SK-N-SH (cell line): ENCODE results near the gene MED22. TPM values are rescaled to one million over a fixed set of nuclear protein-coding genes. Genes with fewer than 3 reads are reported as not detected.

ENCODE experiments used
- CTCF ChIA-PET: fragments of 300-600, 350-600 bp; formaldehyde crosslinking; extraction: SDS; loops from one replicate; lab custom pipeline; 2021; lab: Yijun Ruan, JAX
- POLR2A ChIA-PET: fragments of 350-600 bp; sonication (Branson Sonifier 250); formaldehyde crosslinking; extraction: SDS; loops from one replicate; lab custom pipeline; 2020; ENCODE audit warnings: antibody characterized with exemption, inconsistent platforms; lab: Yijun Ruan, JAX
- DNase-seq: peaks from one replicate; pipeline ENCODE4 v3.0.0; 2012
- H2AFZ ChIP-seq: fragments of 200-600 bp; sonication (generic); 2 replicates; pipeline ENCODE4 v1.8.1; 2016; ENCODE audit warnings: antibody characterized with exemption, mild to moderate bottlenecking, low read depth
- H3F3A ChIP-seq: fragments of 200-600 bp; sonication (generic); replicated peaks from 2 replicates; pipeline ENCODE3; 2016; ENCODE audit warnings: antibody characterized with exemption, mild to moderate bottlenecking; ENCODE audit not compliant: insufficient read depth
- H3K27ac ChIP-seq, 2 experiments: fragments of 200-500 bp in 1 of 2; fragments of 200-600 bp in 1 of 2; sonication (Bioruptor generic) in 1 of 2; sonication (generic), shearing (Covaris generic) in 1 of 2; 2 replicates each; pipeline versions ENCODE4 v1.5.1 to v1.6.1; 2014 to 2016; ENCODE audit warnings: low read depth in 2 of 2, inconsistent platforms in 1 of 2, low read length in 1 of 2, mild to moderate bottlenecking in 1 of 2, mixed read lengths in 1 of 2
- H3K27me3 ChIP-seq: fragments of 200-600 bp; sonication (generic), shearing (Covaris generic); 2 replicates; pipeline ENCODE4 v1.6.1; 2016; ENCODE audit warnings: mixed run types; ENCODE audit not compliant: insufficient read depth
- H3K36me3 ChIP-seq, 2 experiments: fragments of 200-500 bp in 1 of 2; fragments of 200-600 bp in 1 of 2; sonication (Bioruptor generic) in 1 of 2; sonication (generic) in 1 of 2; replicated peaks in 1 of 2; 2 replicates each; pipeline versions ENCODE3 to v1.5.1; 2014 to 2016; ENCODE audit warnings: low read length in 1 of 2, mild to moderate bottlenecking in 1 of 2; ENCODE audit not compliant: insufficient read depth in 2 of 2, control insufficient read depth in 1 of 2
- H3K4me1 ChIP-seq, 2 experiments: fragments of 200-500 bp in 1 of 2; fragments of 200-600 bp in 1 of 2; sonication (Bioruptor generic) in 1 of 2; sonication (generic), shearing (Covaris generic) in 1 of 2; 2 replicates each; pipeline versions ENCODE4 v1.5.1 to v1.6.1; 2014 to 2016; ENCODE audit warnings: low read depth in 1 of 2, low read length in 1 of 2, mixed run types in 1 of 2; ENCODE audit not compliant: insufficient read depth in 2 of 2, control insufficient read depth in 1 of 2
- H3K4me2 ChIP-seq: fragments of 200-600 bp; sonication (generic), shearing (Covaris generic); 2 replicates; pipeline ENCODE4 v1.6.1; 2017; ENCODE audit warnings: mixed run types
- H3K4me3 ChIP-seq, 2 experiments: fragments of 200-500 bp in 1 of 2; fragments of 200-600 bp in 1 of 2; sonication (Bioruptor generic) in 1 of 2; sonication (generic), shearing (Covaris generic) in 1 of 2; 2 replicates each; pipeline versions ENCODE4 v1.5.1 to v1.8.1; 2014 to 2016; ENCODE audit warnings: low read depth in 2 of 2, inconsistent platforms in 1 of 2, low read length in 1 of 2, mild to moderate bottlenecking in 1 of 2, mixed read lengths in 1 of 2, moderate library complexity in 1 of 2
- H3K79me2 ChIP-seq: fragments of 200-600 bp; sonication (generic); 2 replicates; pipeline ENCODE4 v1.8.1; 2017; ENCODE audit warnings: mild to moderate bottlenecking; ENCODE audit not compliant: insufficient read depth
- H3K9ac ChIP-seq: fragments of 200-600 bp; sonication (generic); 2 replicates; pipeline ENCODE4 v1.6.1; 2017; ENCODE audit warnings: mixed run types
- H3K9me2 ChIP-seq: fragments of 200-600 bp; sonication (generic); 2 replicates; pipeline ENCODE4 v1.6.1; 2017; ENCODE audit warnings: mixed run types
- H3K9me3 ChIP-seq: fragments of 200-600 bp; sonication (generic); 2 replicates; pipeline ENCODE4 v1.6.1; 2017; ENCODE audit warnings: mixed run types, mild to moderate bottlenecking, moderate library complexity
- H4K20me1 ChIP-seq: fragments of 200-600 bp; sonication (generic); 2 replicates; pipeline ENCODE4 v1.6.1; 2017; ENCODE audit warnings: mild to moderate bottlenecking, mixed run types; ENCODE audit not compliant: insufficient read depth
- CTCF ChIP-seq: fragments of 200-600 bp; sonication (generic); IDR thresholded peaks from 2 replicates; pipeline ENCODE4 v1.6.1; 2017; ENCODE audit warnings: antibody characterized with exemption, mild to moderate bottlenecking, moderate library complexity
- ELF1 ChIP-seq: IDR thresholded peaks from 2 replicates; pipeline ENCODE4 v1.4.0; 2012
- EZH2phosphoT487 ChIP-seq: fragments of 200-600 bp; sonication (generic); IDR thresholded peaks from 2 replicates; pipeline ENCODE4 v1.6.1; 2017; ENCODE audit warnings: low read depth, mixed run types, mild to moderate bottlenecking, antibody characterized with exemption, moderate library complexity, borderline replicate concordance
- GABPA ChIP-seq: IDR thresholded peaks from 2 replicates; pipeline ENCODE4 v1.4.0; 2012; ENCODE audit warnings: low read depth, mild to moderate bottlenecking
- MAX ChIP-seq: IDR thresholded peaks from 2 replicates; pipeline ENCODE4 v1.4.0; 2012; ENCODE audit warnings: low read depth
- MEF2A ChIP-seq: IDR thresholded peaks from 2 replicates; pipeline ENCODE4 v1.4.0; 2012; ENCODE audit warnings: low read depth, borderline replicate concordance
- MXI1 ChIP-seq: IDR thresholded peaks from 2 replicates; pipeline ENCODE4 v1.6.1; 2012; ENCODE audit warnings: mild to moderate bottlenecking, low read depth, low read length, improper control_type of control experiment
- NRF1 ChIP-seq: IDR thresholded peaks from 2 replicates; pipeline ENCODE4 v1.6.1; 2012; ENCODE audit warnings: low read depth, mild to moderate bottlenecking, low read length
- RCOR1 ChIP-seq: fragments of 150-350 bp; IDR thresholded peaks from 2 replicates; pipeline ENCODE4 v1.6.1; 2017; ENCODE audit warnings: antibody characterized with exemption, low read length
- REST ChIP-seq: IDR thresholded peaks from 2 replicates; pipeline ENCODE4 v1.6.1; 2012; ENCODE audit warnings: mild to moderate bottlenecking, low read depth, low read length, moderate library complexity
- YY1 ChIP-seq: IDR thresholded peaks from 2 replicates; pipeline ENCODE4 v1.4.0; 2012; ENCODE audit warnings: low read depth, mild to moderate bottlenecking
- ZBTB33 ChIP-seq: IDR thresholded peaks from 2 replicates; pipeline ENCODE4 v1.4.0; 2012; ENCODE audit warnings: low read depth, borderline replicate concordance
- WGBS: methylation state at CpG from one replicate; pipeline ENCODE4 v1.1.6; 2017; ENCODE audit warnings: low lambda C conversion rate; 5-methylcytosine and 5-hydroxymethylcytosine counted together
- polyA plus RNA-seq, 3 experiments: library from polyadenylated mRNA; depleted of rRNA; stranded (reverse); fragments of >200 nt; gene quantifications; 2 replicates each; pipeline ENCODE4 v1.2.3, GENCODE V29; 2012

The MED22 gene
- polyA plus RNA-seq, 1 of the 3 experiments (the other 2 are of a cell fraction), result 27.9 TPM

- no peak for TF ChIP-seq ZBTB33
- TF ChIP-seq ELF1, result no peak
- no peak for TF ChIP-seq CTCF
- no peak for TF ChIP-seq RCOR1
- no peak for TF ChIP-seq EZH2phosphoT487
- TF ChIP-seq NRF1, result no peak
- TF ChIP-seq MXI1, result no peak
- no peak for TF ChIP-seq MAX
Measured at GRCh38 chr9:133340256-133340655, 7.7 kb downstream of the MED22 start (continued).

- 0 out of 2 replicates have a peak, but pooled peaks cover 4% of the 10 kb centered on the region for H4K20me1 ChIP-seq
- H3K4me3 ChIP-seq, result no peak overlapping the region
- H3K4me2 ChIP-seq, result no peak overlapping the region
- 98% methylated on average over 5 of the region's 5 CpGs for WGBS
- no peak overlapping the region for H3K27ac ChIP-seq
- H2AFZ ChIP-seq, result no peak overlapping the region
- H3F3A ChIP-seq, result peaks cover 6% of the 10 kb centered on the region
- no peak for DNase-seq
- ChIA-PET POLR2A (interaction anchor here (1.2 kb wide), 1 partner anchor 8 kb away, joined by 4 read pairs; the partner anchor contains the start of genes MED22 and RPL7A), CTCF (interaction anchor here (1.8 to 2.6 kb wide), 2 partner anchors 12 to 153 kb away, joined by 5 to 13 read pairs; no protein-coding TSS in a partner anchor)
- peaks cover 21 to 54% of the 10 kb centered on the region in 2 experiments for H3K36me3 ChIP-seq
- no peaks in the 10 kb centered on the region for H3K9me3 ChIP-seq
- peaks cover 13% of the 10 kb centered on the region for H3K79me2 ChIP-seq
- H3K4me1 ChIP-seq, result peaks cover 4 to 8% of the 10 kb centered on the region in 2 experiments; a peak in 1 of 4 replicates
- no peak overlapping the region for H3K9ac ChIP-seq
- TF ChIP-seq MEF2A (no peak), YY1 (no peak), GABPA (no peak), MXI1 (no peak), REST (no peak)
- H3K9me2 ChIP-seq, result no peaks in the 10 kb centered on the region
- no peaks in the 10 kb centered on the region for H3K27me3 ChIP-seq
Measured at GRCh38 chr9:133339641-133340040, 8.3 kb downstream of the MED22 start.
